RWPE1 (cell line): ENCODE measurements around the gene MS4A12.

Source experiments
- CTCF ChIA-PET: fragments of 350-600 bp; sonication (Branson Sonifier 250); formaldehyde crosslinking; extraction: SDS; loops from one replicate; lab custom pipeline; 2021; lab: Yijun Ruan, JAX
- POLR2A ChIA-PET: fragments of 400-600 bp; formaldehyde crosslinking; extraction: SDS; loops from one replicate; lab custom pipeline; 2020; ENCODE audit warnings: antibody characterized with exemption; ENCODE audit not compliant: low non-redundant PET; lab: Yijun Ruan, JAX
- DNase-seq: peaks from one replicate; pipeline ENCODE4 v3.0.0; 2012; ENCODE audit warnings: low spot score
- H3K27ac ChIP-seq: fragments of 450-650 bp; 2 replicates; pipeline ENCODE4 v1.5.1; 2017
- CTCF ChIP-seq: fragments of 450-650 bp; conservative IDR thresholded peaks from 2 replicates; pipeline ENCODE4 v1.5.1; 2017; ENCODE audit warnings: low read depth, mild to moderate bottlenecking

MS4A12 gene

GRCh38 chr11:60459345-60459744 lies 33.2 kb upstream of the MS4A12 start:
- no peak overlapping the region for H3K27ac ChIP-seq
- CTCF ChIA-PET: no interaction called here
- TF ChIP-seq CTCF: no peak
- POLR2A ChIA-PET: no interaction called here
- DNase-seq: no peak

GRCh38 chr11:60468829-60469228 lies 23.7 kb upstream of the MS4A12 start:
- CTCF ChIA-PET: no interaction called here
- H3K27ac ChIP-seq: no peak overlapping the region
- TF ChIP-seq CTCF: no peak
- DNase-seq: no peak
- POLR2A ChIA-PET: no interaction called here

- no peak for DNase-seq
Measured at GRCh38 chr11:60469723-60470122, 22.9 kb upstream of the MS4A12 start.

GRCh38 chr11:60477035-60477445 lies 15.5 kb upstream of the MS4A12 start:
- no peak for TF ChIP-seq CTCF
- POLR2A ChIA-PET: no interaction called here
- H3K27ac ChIP-seq: no peak overlapping the region
- DNase-seq: no peak
- CTCF ChIA-PET: no interaction called here

More at GRCh38 chr11:60469723-60470122, 22.9 kb upstream of the MS4A12 start:
- H3K27ac ChIP-seq: no peak overlapping the region
- TF ChIP-seq CTCF: no peak
- ChIA-PET CTCF (no interaction called here), POLR2A (no interaction called here)

GRCh38 chr11:60482361-60482760 lies 10.2 kb upstream of the MS4A12 start:
- TF ChIP-seq CTCF: no peak
- H3K27ac ChIP-seq: no peak overlapping the region
- ChIA-PET CTCF (no interaction called here), POLR2A (no interaction called here)
- no peak for DNase-seq

GRCh38 chr11:60485987-60486386 lies 6.6 kb upstream of the MS4A12 start:
- CTCF ChIA-PET: no interaction called here
- TF ChIP-seq CTCF: no peak
- DNase-seq: peak; percentile 13
- POLR2A ChIA-PET: no interaction called here
- H3K27ac ChIP-seq: no peak overlapping the region
